NCI-H2227 treated with DMSO at 0.1 percent for 48 hours (cell line): ENCODE data around the gene ZNF425.
"Not testable (repeated sequence)": the region's sequence is repeated elsewhere in the genome, so short reads cannot be mapped to it uniquely, and the experiment has no call there.

ENCODE experiments used
- DNase-seq: peaks from one replicate; lab custom pipeline; 2025; lab: John Stamatoyannopoulos, UW

ZNF425 gene

GRCh38 chr7:149130572-149131198 is 4.6 kb upstream of the ZNF425 start:
- DNase-seq: no peak

DNA sequence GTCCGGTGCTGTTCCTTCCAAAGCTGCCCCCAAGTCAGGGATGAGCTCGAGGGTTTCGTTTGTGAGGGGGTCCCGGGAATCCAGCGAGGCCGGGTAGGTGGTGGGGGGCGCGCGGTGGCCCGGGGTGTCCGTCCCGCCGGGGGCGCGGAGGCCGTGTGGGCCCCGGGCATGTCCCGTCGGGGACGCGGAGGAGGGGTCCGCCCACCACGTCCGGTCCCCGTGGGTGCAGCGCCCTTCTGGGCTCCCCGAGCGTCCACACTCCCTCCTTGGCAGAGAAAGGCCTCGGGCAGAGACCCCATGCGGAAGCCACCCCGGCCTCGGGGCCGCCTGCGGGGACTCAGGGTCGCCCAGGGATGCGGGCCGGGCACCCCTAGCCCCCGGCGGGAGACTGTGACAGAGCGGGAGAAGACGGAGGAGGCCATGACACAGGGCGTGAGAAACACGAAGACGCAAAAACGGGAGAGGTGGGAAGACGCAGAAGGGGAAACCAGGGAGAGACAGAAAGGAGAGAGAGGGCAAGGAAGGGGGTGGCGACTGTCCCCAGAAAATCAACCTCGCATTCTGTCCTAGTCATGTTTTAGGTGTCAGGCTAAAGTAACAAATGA is 640 bp upstream of the ZNF425 start:
- peak; percentile 27 for DNase-seq

GRCh38 chr7:149125189-149125862 is 798 bp downstream of the ZNF425 start:
- peak; percentile 28 for DNase-seq

DNA sequence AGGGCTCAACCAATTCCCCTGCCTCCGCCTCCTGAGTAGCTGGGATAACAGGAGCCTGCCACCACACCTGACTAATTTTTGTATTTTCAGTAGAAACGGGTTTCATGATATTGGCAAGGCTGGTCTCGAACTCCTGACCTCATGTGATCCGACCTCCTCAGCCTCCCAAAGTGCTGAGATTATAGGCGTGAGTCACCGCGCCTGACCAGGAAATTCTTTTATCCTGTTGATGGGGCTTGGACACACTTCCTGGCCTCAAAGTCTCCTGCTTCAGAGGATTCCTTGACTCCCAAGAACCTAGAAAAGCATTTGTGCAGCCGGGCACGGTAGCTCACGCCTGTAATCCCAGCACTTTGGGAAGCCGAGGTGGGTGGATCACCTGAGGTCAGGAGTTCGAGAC is 16.2 kb downstream of the ZNF425 start:
- DNase-seq: no peak

DNA sequence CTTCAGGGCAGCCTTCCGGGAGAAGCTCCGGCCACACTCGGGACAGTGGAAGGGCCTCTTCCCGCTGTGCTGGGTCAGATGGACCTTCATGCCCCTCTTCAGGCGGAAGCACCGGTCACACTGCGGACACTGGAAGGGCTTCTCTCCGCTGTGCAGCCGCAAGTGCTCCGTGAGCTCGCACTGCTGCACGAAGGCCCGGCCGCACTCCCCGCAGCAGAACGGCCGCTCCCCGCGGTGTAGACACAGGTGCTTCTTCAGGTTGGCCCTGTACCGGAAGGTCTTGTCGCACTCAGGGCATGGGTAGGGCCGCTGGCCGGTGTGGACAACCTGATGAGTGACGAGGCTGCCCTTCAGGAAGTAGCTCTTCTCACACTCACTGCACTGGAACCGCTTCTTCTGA is 21.4 kb downstream of the ZNF425 start:
- no peak for DNase-seq

- no peak for DNase-seq
Measured at GRCh38 chr7:149104214-149104613, 21.9 kb downstream of the ZNF425 start.

- no peak for DNase-seq
Measured at GRCh38 chr7:149103424-149103823, 22.7 kb downstream of the ZNF425 start.

DNA sequence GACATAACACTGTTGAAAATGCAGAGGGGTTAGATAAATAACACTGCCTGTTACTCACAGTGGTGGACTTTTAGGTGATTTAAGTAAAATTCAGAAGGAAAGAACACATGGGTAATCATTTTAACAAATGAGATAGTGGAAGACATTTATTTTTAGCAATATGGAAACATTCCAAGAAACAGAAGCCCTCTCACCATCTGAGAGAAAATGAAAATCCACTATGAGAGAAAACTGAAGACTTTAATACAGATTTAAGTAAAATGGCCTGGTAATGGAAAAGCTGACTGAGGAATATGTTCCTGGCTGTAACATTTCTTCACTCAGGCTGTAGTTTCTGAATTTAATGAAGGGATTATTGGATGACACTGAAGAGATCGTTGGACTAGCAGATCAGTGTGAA is 23.5 kb downstream of the ZNF425 start:
- DNase-seq: no peak

- DNase-seq: no peak
Measured at GRCh38 chr7:149100821-149101220, 25.3 kb downstream of the ZNF425 start.

- no peak for DNase-seq
Measured at GRCh38 chr7:149099058-149099457, 27.1 kb downstream of the ZNF425 start.

GRCh38 chr7:149097088-149097487 is 29.0 kb downstream of the ZNF425 start:
- DNase-seq: no peak

- DNase-seq: no peak
Measured at GRCh38 chr7:149093228-149093627, 32.9 kb downstream of the ZNF425 start.

DNA sequence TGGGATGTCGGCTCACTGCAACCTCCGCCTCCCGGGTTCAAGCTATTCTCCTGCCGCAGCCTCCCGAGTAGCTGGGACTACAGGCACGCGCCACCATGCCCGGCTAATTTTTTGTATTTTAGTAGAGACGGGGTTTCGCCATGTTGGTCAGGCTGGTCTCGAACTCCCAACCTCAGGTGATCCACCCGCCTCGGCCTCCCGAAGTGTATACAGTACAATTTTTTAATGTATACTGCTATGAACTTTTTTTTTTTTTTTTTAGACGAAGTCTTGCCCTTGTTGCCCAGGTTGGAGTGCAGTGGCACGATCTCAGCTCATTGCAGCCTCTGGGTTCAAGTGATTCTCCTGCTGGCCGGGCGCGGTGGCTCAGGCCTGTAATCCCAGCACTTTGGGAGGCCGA is 33.9 kb downstream of the ZNF425 start:
- DNase-seq: not testable (repeated sequence)

DNA sequence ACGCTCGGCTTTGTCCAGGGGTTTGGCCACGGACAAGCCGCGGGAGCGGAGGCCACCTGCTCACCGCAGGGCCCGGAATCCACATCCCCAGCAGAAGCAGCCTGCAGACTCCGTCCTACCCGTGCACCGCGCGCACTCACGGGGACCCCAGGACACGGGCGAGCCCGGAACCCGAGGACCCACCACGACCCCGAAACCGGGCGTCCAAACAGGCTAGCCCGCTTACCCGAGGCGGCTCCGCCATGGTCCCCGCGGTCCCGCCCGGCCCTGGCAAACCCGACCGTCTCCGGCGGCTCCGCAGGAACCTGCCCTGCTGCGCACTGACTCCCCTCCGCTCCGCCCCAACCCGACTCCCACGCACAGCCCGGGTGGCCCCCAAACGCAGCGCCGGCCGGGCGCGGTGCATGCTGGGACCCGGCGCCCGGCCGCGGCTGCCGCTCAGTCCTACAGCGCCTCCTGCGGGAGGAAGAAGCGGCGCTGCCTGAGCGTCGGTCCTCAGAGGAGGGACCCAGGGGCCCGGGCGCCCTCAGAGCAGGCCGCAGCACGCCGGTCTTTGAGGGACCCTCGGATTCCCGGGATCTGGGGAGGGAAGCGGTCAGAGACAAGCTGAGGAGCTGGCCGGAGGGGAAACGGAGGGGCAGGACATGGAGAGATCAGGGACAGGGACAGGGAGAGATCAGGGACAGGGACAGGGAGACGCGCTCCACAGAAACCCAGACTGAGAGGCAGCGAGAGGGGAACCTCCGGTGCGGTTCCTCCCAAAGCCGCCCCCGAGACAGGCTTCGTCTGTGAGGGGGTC is 35.5 kb downstream of the ZNF425 start, which contains the start of gene ZNF786:
ZNF786 (minus strand) TSS at position 322 of the 799 bp plus-strand sequence; CDS start at position 244, 78 bp downstream.
- peak; percentile 93 for DNase-seq

DNA sequence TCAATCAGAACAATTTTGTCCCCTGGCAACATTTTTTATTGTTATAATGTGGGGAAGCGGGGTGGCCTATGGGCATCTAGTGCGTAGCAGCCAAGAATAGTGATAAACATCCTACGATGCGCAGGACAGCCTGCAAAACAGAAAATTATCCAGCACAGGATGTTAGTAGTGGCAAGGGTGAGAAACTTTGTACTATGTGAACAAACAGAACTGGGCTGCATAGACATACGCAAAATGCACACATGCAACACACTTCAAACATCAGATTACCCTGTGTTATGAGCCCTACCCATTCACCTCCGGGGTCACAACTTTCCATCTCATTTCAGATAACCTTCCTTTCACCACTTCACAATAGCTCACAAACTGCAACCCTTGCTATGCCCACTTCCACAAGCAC is 38.7 kb downstream of the ZNF425 start:
- DNase-seq: no peak

DNA sequence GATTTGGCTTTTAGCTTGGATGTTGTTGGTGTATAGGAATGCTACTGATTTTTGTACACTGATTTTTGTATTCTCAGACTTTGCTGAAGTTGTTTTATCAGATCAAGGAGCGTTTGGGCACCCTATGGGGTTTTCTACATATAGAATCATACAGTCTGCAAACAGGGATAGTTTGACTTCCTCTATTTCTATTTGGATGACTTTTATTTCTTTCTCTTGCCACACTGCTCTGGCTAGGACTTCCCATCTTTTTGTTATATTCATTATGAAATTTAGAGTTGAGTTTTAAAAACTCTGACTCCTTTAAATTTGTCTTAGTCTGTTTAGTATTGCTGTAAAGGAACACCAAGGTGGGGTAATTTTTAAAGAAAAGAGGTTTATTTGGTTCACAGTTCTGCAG is 40.3 kb downstream of the ZNF425 start:
- DNase-seq: no peak

DNA sequence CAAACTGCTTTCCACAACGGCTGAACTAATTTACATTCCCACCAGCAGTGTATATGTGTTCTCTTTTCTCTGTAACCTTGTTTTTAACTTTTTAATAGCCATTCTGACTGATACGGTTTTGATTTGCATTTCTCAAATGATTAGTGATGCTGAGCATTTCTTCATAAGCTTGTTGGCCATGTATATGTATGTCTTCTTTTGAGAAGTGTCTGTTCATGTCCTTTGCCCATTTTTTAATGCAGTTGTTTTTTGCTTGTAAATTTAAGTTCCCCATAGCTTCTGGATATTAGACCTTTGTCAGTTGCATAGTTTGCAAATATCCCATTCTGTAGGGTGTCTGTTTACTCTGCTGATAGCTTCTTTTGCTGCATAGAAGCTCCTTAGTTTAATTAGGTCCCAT is 41.7 kb downstream of the ZNF425 start:
- no peak for DNase-seq

GRCh38 chr7:149081914-149082313 is 44.2 kb downstream of the ZNF425 start:
- no peak for DNase-seq

DNA sequence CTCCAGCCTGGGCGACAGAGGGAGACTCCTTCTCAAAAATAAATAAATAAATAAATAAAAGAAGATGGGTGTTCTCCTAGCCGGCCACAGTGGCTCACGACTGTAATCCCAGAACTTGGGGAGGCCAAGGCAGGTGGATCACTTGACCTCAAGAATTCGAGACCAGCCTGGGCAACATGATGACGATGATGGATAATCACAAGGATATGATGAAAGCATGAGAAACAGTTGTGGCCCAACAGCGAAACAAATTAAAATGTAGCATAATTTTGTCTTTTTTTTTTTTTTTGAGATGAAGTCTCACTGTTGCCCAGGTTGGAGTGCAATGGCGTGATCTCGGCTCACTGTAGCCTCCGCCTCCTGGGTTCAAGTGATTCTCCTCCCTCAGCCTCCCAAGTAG is 48.5 kb downstream of the ZNF425 start:
- DNase-seq: no peak

GRCh38 chr7:149075286-149075685 is 50.8 kb downstream of the ZNF425 start:
- DNase-seq: no peak

DNA sequence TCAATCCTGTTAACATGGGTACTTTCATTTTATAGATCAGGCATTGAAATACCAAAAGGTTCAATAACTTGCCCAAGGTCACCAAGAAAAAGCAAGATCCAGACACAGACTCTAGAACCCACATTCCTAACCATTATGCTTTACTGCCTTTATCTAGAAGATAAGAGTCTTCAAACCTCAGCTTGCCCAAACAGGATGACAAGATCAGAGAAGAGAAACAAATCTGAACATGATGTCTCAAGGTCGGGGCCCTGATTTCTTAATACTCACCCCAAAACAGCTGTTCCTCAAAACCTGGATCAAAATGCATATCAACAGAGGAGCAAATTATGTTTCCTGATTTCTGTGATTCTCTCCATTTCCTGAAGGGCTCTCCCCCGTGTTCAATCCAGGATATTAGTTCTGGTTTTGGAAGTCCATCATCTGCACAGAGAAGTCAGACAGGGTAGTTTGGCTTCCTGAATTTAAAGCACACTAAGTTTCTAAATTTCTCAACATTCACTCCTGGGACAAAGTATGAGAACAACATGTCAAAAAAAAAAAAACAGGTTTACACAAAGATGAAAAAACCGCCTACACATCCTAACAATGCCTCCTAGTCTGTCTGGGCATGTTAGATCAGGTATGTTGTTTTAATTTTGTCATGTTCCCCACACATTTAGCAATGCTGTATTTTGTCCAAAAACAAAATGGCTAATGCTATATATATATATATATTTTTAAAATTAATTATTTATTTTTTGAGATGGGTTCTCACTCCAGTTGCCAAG is 51.8 kb downstream of the ZNF425 start:
- no peak for DNase-seq

- DNase-seq: no peak
Measured at GRCh38 chr7:149072438-149072775, 53.7 kb downstream of the ZNF425 start.
